GM13977 (cell line): ENCODE results near the gene TMEM63B.
"Not testable (repeated sequence)": the region's sequence is repeated elsewhere in the genome, so short reads cannot be mapped to it uniquely, and the experiment has no call there.

Experiments used
- DNase-seq: peaks from one replicate; pipeline ENCODE4 v3.0.0; 2012; ENCODE audit warnings: low spot score
- CTCF ChIP-seq: IDR thresholded peaks from 2 replicates; pipeline ENCODE4 v1.5.1; 2012; ENCODE audit warnings: mild to moderate bottlenecking, control low read depth; ENCODE audit not compliant: insufficient read depth; ENCODE audit errors: extremely low read depth, missing control alignments
- in situ Hi-C: fragments of 300-500 bp; cut with MboI; formaldehyde crosslinking; loops from one replicate; pipeline ENCODE4 v1.12.0; 2022; ENCODE audit warnings: low sequenced_read_pairs, low pct_unique_long_range_greater_than_20kb, mixed read lengths, inconsistent platforms; ENCODE audit not compliant: unreplicated experiment

The TMEM63B gene

GRCh38 chr6:44088827-44089590 lies 38.3 kb upstream of the TMEM63B start:
- no peak for TF ChIP-seq CTCF
- in situ Hi-C loops: no loop called here

GRCh38 chr6:44090465-44090864 lies 36.9 kb upstream of the TMEM63B start:
- in situ Hi-C loops: no loop called here
- TF ChIP-seq CTCF: no peak
- DNase-seq: no peak

More at GRCh38 chr6:44088827-44089590, 38.3 kb upstream of the TMEM63B start:
- DNase-seq: no peak

- DNase-seq, in situ Hi-C loops: not testable (repeated sequence)
Measured at GRCh38 chr6:44091356-44091755, 36.0 kb upstream of the TMEM63B start.

- DNase-seq: no peak
- no peak for TF ChIP-seq CTCF
- in situ Hi-C loops: no loop called here
Measured at GRCh38 chr6:44091981-44092884, 35.1 kb upstream of the TMEM63B start.

GRCh38 chr6:44093066-44093465 lies 34.3 kb upstream of the TMEM63B start:
- no peak for DNase-seq
- in situ Hi-C loops: no loop called here
- no peak for TF ChIP-seq CTCF

GRCh38 chr6:44093750-44094402 lies 33.5 kb upstream of the TMEM63B start:
- TF ChIP-seq CTCF: no peak
- in situ Hi-C loops: no loop called here

More at GRCh38 chr6:44093750-44094402, 33.5 kb upstream of the TMEM63B start:
- no peak for DNase-seq
